HG02981 (cell line): ENCODE measurements around the gene MAIP1.

Experiments used
- ATAC-seq: cut with Tn5 transposase; IDR thresholded peaks from one replicate; pipeline ENCODE4 v1.9.1; 2021; ENCODE audit warnings: mild to moderate bottlenecking, moderate library complexity; ENCODE audit not compliant: unreplicated experiment

MAIP1 gene

DNA sequence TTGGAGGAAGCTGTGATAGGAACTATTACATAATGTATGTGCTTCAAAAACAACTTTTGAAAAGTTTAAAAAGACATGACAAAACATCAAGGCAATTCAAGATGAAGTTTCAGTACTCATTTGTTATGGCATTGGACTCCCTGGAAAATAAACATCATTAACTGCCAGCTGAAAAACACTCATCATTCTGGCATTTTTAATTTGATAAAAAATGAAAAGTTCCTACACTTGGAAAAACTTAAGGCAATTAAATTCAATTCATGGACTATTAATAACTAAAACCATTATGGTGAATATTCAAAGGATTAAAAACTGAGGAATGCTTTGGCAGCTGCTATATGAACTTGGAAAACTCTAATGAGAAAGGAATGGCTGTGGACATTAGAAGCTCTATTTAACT is 8.5 kb upstream of the MAIP1 start:
- ATAC-seq = no peak

DNA sequence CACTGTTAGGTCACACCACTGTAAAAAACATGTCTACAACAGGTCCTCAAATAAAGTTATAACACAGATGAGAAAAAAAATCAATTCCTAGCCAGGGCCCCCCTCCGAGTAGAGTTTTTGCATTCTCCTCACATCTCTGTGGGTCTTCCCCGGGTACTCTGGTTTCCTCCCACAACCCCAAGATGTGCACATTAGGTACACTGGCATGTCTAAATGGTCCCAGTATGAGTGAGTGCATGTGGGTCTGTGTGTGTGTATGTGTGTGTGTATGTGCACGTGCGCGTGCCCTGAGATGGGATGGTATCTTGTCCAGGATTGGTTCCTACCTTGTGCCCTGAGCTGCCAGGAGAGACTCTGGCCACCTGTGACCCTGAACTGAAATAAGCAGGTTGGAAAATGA is 5.0 kb upstream of the MAIP1 start:
- no peak for ATAC-seq

DNA sequence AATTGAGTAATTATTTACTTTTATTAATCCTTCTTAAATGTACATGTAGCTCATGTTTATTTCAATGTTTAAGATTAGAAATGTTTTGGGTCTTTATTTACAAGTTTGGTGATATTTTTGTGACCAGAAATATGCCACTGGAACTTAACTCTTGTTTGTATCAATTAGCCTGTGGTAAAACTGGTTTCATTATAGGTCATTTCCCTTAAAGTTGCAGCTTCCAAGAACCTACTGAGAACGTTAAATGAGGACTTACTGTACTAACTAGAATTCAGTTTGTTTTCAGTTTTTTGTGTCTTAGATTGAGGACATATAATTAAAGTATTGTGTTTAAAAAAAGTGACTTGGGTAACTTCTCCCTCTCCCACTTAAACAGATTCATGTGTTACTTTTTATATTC is 4.4 kb upstream of the MAIP1 start:
- ATAC-seq = no peak

DNA sequence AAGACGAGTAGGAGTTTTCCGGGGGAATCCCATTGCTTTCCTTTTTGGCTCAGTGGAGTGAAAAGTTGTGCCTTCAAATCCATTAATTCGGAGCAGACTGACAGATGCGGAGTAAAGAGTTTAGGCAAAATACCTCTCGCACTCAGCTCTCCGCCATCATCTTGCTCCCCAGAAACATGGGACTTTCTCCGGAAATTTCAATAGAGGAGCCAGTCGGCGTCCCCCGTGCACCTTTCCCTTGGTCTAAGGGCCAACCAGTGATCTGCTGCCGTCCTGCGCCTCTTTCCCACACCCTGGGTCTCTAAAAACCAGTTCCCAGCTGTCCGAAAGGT is 409 bp upstream of the MAIP1 start:
- peak; percentile 49 for ATAC-seq

DNA sequence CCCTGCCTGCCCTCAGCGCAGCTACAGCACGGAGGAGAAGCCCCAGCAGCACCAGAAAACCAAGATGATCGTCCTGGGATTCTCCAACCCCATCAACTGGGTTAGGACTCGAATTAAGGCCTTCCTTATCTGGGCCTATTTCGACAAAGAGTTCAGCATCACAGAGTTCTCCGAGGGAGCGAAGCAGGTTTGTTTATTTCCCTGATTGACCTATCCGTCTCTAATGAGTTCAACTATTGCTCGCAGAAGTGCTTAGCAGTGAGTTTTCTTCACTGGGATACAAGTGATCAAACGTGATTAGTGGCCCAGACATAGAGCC is 639 bp downstream of the MAIP1 start:
- ATAC-seq = no peak

DNA sequence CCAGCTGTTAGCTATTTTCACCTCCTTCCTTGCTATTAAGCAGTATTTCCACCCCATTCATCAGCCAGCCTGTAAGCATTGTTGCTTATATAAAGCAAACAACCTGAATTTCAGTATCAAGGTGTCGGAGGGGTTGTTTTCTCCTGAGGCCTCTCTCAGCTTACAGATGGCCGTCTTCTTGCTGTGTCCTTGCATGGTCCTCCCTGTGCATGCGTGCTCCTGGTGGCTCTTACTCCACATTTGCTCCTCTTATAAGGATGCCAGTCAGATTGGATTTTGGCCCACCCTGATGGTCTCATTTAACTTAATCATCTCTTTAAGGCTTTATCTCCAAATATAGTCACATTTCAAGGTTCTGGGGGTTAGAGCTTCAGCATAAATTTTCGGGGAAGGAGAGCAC is 2.6 kb downstream of the MAIP1 start:
- no peak for ATAC-seq

DNA sequence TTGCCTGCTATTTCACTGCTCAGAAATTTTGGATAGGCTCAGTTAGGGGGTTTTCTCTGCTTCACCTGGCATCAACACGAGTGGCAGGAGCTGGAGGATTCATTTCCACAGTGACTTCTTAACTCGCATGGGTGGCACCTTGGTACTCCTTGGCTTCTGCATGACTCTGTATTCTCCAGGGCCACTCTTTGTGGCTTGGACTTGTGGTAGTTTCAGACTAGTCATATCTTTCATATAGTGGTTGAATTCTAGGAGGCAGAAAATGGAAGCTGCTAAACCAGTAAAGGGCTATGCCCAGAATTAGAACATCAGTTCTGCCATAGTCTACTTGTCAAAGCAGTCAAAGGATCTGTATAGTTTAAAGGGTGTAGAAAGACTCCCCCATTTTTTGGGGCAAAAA is 6.8 kb downstream of the MAIP1 start:
- ATAC-seq = peak; percentile 80

DNA sequence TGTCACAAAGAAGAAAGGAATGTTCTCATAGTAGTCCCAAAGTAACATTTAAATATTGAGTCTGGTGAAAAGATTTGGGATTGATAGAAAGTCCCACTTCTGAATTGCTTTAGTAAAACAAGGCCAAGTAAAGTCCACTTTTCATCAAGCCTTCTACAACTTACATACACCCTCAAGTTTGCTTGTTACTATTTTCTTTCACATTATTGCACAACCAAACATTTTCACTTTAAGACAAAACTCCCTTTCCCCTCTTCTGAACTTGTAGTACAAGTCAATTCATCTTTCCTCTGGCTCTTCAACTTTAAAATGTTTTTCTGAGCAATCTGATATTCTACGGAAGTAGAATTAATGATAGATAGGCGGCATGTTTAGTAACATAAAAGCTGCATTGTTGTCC is 11.0 kb downstream of the MAIP1 start:
- ATAC-seq = no peak

DNA sequence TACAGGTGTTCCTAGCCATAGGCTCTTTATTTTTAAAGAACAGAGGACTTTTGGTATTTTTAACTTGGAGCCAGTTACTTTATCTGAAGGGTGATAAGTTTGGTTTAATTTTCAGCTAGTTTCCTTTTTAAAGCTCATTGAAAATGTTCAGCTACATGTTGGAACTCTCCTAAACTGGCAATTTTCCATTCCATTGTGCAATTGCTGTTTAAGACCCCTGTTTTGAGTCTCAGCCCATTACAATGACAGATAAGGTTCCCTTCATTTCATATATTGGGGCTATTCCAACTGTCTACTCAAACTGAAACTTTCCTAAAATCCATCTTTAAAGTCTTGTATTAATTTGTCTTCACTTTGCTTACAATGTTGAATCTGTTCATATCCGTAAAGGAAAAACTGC is 11.6 kb downstream of the MAIP1 start:
- no peak for ATAC-seq

DNA sequence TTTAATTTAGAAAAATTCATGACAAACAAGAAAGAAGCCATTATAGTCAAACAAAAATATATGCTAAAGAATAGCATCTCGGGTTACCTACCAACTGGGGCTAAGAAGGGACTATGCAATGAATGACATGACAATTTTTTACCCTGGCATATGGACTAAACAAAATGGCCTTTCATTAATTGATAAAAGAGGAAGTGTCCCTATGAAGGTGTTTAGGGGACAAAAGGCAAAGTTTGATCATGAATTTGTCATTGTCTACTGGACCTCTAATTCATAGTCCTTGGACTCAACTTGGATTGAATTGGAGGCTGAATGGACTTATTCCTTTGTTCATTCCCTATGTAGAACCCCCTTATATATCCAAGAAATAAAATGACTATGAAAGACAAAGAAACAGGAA is 12.7 kb downstream of the MAIP1 start:
- ATAC-seq = no peak

DNA sequence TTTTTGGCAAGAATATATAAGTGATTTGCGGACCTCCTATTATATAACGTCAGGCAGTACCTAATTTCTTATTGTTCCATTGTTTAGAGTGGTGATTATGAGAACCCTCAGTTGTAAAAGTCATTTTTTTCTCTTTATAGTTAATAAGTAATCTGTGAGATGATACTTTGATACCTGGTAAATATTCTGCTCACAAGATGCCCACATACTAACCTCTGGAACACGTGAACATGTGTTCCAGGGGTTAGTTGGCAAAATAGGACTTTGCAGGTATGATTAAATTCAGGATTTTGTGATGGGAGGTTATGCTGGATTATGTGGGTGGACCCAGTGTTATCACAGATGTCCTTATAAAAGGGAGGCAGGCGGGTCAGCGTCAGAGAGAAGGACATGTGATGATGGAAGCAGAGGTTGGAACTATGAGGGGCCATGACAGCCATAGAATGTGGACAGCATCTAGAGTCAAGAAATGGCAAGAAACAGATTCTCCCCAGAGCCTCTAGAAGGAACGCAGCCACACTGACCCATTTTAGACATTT is 16.8 kb downstream of the MAIP1 start:
- no peak for ATAC-seq

DNA sequence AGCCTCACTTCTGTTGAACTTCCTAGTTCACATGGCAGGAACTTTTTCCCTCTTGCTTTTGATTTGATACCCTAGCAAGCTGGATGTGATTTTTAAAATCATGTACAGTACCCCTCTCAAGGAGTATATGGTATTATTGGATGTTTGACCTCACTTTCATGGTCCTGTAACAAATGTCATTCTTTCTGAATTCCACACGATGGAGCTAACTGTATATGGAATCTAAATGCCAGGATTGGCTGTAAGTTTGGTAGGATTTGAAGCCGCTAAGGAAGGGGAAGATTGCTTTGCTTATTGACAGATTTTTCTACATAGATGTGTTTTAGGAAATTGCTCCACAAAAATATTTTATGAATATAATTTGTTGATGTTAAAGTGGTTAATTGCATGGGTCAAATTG is 18.3 kb downstream of the MAIP1 start:
- ATAC-seq = no peak

DNA sequence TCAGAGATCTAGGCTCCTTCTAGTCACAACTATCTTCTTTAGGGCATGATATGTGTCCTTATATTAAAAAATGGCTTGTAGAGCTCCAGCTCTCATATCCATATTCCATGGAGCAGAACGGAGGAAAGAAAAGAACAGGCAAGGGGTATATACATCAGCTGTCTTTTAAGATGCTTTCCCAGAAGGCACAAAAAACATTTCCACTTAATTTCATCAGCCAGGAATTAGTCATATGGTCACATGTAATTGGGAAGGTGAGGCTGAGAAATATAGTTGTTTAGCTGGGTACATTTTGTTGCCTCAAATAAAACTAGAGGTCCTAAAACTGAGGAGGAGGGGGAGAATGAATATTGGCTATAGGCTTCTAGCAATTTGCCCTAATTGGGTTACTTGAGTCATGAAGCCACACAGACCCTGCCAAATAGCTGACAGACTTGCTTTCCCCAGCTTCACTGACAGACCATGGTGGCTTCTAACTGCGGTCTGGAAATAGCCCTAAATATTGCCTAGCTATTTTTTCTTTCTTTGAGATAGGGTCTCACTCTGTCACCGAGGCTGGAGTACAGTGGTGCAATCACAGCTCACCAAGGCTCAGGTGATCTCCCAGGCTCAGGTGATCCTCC is 20.0 kb downstream of the MAIP1 start:
- ATAC-seq = no peak

DNA sequence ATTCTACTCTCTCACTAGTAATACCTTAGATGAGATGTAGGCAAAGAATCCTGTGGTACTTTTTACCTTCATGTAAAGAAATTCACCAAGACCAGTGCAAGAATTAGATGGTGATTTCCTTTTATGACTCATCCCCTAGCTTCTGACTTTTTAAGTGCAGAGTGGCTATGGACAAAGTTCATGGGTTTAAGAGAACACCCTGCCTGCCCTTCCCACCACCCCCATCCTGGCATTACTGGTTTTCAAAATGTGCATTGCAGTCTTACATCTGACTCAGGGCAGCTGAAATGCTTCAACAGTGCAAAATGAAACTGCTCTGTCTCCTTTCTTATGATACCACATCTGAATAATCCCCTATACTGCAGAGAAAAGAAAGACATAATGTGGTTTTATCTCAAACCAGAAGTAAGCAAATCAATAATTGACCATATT is 22.6 kb downstream of the MAIP1 start:
- ATAC-seq = peak; percentile 83

DNA sequence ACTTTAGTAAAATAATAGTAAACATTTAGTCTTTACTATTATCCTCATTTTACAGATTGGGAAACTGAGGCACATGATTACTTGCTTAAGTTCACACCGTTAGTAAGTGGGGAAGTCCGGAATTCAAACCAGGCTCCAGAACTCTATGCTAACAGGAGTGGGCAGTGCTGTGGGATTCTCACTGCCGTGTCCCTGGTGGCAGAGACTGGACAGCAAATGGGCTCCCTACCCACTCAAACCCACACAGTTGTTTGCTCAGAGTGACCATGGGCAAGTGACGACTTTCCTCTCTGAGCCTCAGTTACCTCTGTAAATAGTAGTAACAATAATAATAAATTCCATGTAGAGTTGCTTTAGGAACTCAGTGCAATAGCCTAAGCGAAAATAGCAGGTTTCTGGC is 24.0 kb downstream of the MAIP1 start:
- ATAC-seq = no peak

DNA sequence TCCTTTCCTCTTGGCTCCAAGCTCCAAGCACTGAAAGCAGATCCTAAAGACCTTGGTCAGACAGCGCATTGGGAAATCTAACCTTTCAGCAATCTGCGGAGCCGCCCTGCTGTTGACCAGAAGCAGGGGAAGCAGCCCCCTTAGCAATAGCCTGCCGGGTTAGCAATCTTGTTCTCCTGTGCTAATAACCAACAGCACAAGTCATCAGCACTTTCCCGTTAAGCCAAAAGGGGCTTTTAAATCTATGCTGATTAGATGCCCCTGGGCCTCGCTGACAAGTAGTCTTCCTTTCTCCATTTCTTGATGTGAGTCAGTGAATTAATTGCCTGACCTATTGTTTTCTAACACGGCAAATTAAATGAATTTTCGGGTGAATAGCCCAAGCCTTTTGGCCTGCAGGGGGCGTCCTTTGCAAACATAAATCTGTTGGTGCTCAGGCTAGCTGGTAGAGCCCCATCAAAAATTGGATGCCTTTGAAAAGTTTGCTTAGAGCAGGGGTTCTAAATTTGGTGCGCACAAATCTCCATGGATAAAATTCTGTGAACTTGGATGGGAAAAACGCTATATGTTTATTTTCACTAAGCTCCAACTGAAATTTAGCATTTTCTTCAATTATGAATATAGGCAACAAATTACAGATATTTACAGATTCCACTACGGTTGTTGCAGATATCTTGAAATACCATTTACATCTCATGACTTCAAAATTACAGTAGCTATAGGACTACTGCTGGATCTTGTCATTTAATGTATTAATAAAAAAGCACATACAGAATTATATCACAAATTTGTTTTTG is 24.6 kb downstream of the MAIP1 start:
- ATAC-seq = no peak

DNA sequence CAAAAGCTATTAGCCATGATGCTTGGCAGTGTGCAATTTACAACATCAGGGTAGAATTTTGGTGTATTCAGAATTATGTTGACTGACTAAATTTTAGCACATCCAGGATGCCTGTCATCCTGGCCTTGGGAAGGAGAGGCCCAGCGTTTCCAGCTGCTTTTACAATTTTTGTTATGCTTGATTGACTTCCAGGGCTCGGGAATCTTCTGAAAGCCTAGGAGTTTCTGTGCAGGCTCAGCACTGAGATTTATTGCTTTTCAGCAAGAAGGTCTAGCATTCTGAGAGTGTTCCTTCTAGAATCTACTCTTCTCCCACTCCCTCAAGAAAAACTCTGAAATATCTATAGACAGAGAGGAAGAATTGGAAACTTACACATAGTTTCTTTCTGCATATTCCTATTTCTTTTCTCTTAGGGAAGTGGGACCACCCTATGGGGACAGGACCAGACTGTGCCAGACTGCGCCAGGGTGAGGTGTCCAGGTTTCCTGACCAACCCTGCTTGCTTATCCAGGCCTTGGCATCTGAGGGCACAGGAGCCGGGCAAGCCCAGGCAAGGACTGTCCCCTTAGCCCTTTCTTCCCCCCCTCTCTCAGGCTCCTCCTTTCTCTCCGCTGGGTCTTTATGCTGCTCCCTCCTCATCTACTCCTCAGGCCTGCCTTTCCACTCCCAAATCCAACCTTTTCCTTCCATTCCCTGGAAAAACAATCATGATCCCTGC is 26.9 kb downstream of the MAIP1 start:
- ATAC-seq = no peak

DNA sequence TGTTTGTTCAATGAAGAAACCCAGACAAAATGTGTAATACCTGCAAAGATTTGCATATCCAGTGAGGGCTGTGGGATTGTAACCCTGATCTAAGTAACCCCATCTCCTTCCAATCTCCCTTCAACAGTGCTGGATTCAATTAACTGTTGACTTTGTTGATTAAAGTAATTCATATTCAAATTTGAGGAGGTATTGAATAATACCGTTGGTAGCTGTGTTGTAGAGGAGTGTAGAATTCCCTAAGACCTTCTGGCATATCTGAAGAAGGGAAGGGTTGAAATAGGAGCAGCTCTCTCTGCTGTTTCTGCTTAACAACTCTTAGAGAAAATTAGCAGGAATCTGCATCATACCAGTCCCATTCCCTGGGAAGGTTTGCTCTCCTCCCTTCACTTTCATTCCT is 28.2 kb downstream of the MAIP1 start:
- ATAC-seq = no peak

DNA sequence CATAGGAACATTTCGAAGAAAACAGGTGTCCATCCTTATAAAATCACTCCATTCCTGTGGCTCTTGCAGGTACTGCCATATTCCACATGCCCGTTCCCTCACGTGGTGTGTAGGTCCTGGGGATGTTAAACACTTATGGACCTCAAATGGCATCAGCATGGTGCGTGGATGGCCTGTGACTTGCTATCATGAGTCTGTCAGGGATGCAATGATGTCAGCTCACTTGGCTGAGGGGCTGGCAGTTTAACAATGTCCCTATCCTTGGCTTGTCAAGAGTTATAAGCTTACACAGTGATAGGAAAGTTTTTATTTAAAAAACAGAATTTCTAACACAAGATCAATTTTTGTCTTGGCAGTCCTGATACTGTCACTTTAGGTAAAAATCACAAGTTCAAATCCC is 28.8 kb downstream of the MAIP1 start:
- ATAC-seq = no peak

DNA sequence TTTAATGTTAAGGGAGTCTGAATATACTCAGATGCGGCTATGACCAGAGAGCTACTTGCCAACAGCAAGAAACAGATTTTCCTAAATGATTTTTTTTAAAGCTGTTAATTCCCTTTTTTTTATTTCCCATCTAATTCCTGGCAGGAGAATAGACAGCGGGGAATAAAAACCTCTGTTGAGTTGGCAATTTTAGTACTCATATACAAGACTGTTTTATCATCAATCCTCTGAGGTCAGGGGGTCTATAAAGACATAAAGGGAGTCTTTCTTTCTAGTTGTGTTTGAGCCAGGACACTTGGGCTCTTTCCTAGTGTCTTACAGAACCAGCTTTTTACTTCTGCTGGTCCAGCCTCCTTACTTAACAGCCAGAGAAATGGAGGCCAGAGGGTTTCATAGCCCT is 29.4 kb downstream of the MAIP1 start:
- ATAC-seq = no peak

DNA sequence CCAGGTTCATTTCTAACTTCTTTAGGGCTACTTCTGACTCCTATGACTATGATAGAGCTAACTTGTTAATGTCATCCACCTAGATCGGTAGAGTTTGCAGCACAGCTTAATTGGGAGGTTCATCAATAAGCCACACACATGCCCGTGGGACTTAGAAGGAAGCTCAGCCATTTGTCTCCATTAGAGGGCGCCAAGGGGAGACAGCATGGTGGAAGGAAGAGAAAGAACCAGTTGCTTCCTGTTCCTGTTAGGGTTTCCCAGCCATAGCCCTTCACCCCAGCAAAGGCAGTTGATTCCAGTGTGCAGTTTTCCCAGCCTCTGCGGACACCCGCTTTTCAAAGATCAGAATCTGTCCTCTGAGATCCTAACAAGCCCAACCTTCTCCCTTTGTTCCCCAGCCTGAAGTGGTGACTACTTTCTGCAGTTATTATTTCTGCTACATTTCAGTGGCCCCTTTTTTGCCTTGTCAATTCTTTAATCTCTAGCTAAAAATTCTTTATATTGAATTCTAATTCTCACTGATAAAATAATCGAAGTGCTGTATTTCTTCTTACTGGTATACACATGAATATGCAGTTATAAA is 30.3 kb downstream of the MAIP1 start:
- peak; percentile 79 for ATAC-seq

DNA sequence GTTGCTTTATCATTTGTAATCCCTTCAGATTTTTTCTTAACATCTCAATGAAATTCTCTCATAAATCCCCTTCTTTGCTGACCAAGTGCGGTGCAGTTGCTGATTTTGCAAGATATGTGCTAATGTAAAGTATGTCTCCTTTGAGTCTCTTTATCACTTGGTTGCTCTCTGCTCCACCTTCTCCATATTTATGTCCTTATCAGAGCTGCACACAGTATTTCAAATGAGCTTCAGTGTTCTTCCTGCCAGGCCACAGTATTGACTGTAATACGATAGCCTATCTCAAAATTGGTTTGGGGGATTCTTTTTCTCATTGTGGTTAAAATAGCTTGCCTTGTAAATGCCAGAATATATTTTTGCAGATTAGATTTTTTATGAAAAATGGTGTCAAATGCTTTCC is 32.2 kb downstream of the MAIP1 start:
- no peak for ATAC-seq
